PC-3 (cell line): ENCODE data around the gene CDK5R1. TPM values are rescaled to one million over a fixed set of nuclear protein-coding genes. Genes with fewer than 3 reads are reported as not detected.
"Not testable (repeated sequence)": the region's sequence is repeated elsewhere in the genome, so short reads cannot be mapped to it uniquely, and the experiment has no call there.

Source experiments
- ATAC-seq: fragments of 200-7000 bp; cut with Tn5 transposase; 2 replicates; pipeline ENCODE4 v1.9.1; 2020; ENCODE audit warnings: mild to moderate bottlenecking, moderate library complexity
- BruUV-seq: library from RNA; stranded (reverse); fragments of 400-500 nt; replicated peaks from 2 replicates; lab custom pipeline; 2021; lab: Mats Ljungman, UMichigan
- CTCF ChIA-PET: fragments of 300-600 bp; sonication (Branson Sonifier 250); formaldehyde crosslinking; loops from one replicate; lab custom pipeline; 2022; ENCODE audit warnings: antibody characterized with exemption; lab: Charles Lee
- POLR2A ChIA-PET: fragments of 300-600 bp; sonication (Branson Sonifier 250); formaldehyde crosslinking; loops from one replicate; lab custom pipeline; 2022; ENCODE audit warnings: antibody characterized with exemption; ENCODE audit not compliant: unreplicated experiment; lab: Charles Lee
- DNase-seq: peaks from one replicate; pipeline ENCODE4 v3.0.0-alpha.2; 2015
- H2AFZ ChIP-seq: fragments of 300-600 bp; sonication (generic); 2 replicates; pipeline ENCODE4 v1.6.0; 2016; ENCODE audit warnings: antibody characterized with exemption, low read length
- H3F3A ChIP-seq: fragments of 300-600 bp; sonication (generic); one replicate; pipeline ENCODE4 v1.6.0; 2017; ENCODE audit warnings: antibody characterized with exemption, low read length, control low read depth, mild to moderate bottlenecking; ENCODE audit not compliant: unreplicated experiment
- H3K27ac ChIP-seq: fragments of 300-600 bp; sonication (generic); 2 replicates; pipeline ENCODE4 v1.5.1; 2016; ENCODE audit warnings: mild to moderate bottlenecking, low read length
- H3K27me3 ChIP-seq: fragments of 300-600 bp; sonication (generic); 2 replicates; pipeline ENCODE4 v1.6.1; 2016; ENCODE audit warnings: low read length, mixed read lengths
- H3K36me3 ChIP-seq: fragments of 300-600 bp; sonication (generic); 2 replicates; pipeline ENCODE4 v1.6.1; 2016; ENCODE audit warnings: low read depth, mixed run types, low read length, mixed read lengths
- H3K4me1 ChIP-seq: fragments of 300-600 bp; sonication (generic); 2 replicates; pipeline ENCODE4 v1.5.1; 2016; ENCODE audit warnings: low read length; ENCODE audit not compliant: insufficient read depth
- H3K4me2 ChIP-seq: fragments of 300-600 bp; sonication (generic); 2 replicates; pipeline ENCODE4 v1.6.0; 2016; ENCODE audit warnings: low read length
- H3K4me3 ChIP-seq: fragments of 300-600 bp; sonication (generic); 2 replicates; pipeline ENCODE4 v1.5.1; 2016; ENCODE audit warnings: mild to moderate bottlenecking, low read length, mixed read lengths
- H3K79me2 ChIP-seq: fragments of 300-600 bp; sonication (generic); 2 replicates; pipeline ENCODE4 v1.6.1; 2017; ENCODE audit warnings: low read length, mixed read lengths
- H3K9ac ChIP-seq: fragments of 300-600 bp; sonication (generic); 2 replicates; pipeline ENCODE4 v1.6.0; 2016; ENCODE audit warnings: mild to moderate bottlenecking, low read length
- H3K9me2 ChIP-seq: fragments of 300-600 bp; sonication (generic); replicated peaks from 2 replicates; pipeline ENCODE4 v1.6.1; 2016; ENCODE audit warnings: mixed run types, low read length, mixed read lengths
- H3K9me3 ChIP-seq: fragments of 300-600 bp; sonication (generic); 2 replicates; pipeline ENCODE4 v1.6.1; 2016; ENCODE audit warnings: low read length, mixed read lengths
- H4K20me1 ChIP-seq: fragments of 300-600 bp; sonication (generic); 2 replicates; pipeline ENCODE4 v1.6.1; 2016; ENCODE audit warnings: low read length, mixed read lengths
- EZH2 ChIP-seq: fragments of 300-600 bp; sonication (generic); IDR thresholded peaks from one replicate; pipeline ENCODE4 v1.6.1; 2017; ENCODE audit warnings: antibody characterized with exemption, mild to moderate bottlenecking, low read length; ENCODE audit not compliant: unreplicated experiment
- EZH2phosphoT487 ChIP-seq: fragments of 300-600 bp; sonication (generic); IDR thresholded peaks from 2 replicates; pipeline ENCODE4 v1.6.1; 2018; ENCODE audit warnings: mild to moderate bottlenecking, antibody characterized with exemption, low read length, borderline replicate concordance
- intact Hi-C: fragments of 100-400 bp; cut with micrococcal nuclease; formaldehyde crosslinking; loops from 2 replicates; pipeline ENCODE4 v1.9.0; 2023
- total RNA-seq: library from RNA; depleted of rRNA; stranded (reverse); fragments of >200 nt; gene quantifications from 2 replicates; pipeline ENCODE4 v1.2.3, GENCODE V29; 2014
- TF ChIP-seq, protein P1 (sequence below): fragments of 300-600 bp; sonication (generic); conservative IDR thresholded peaks from 2 replicates; pipeline ENCODE4 v1.5.1; 2017; ENCODE audit warnings: antibody characterized with exemption, low read depth, mild to moderate bottlenecking, low read length

The CDK5R1 gene
- total RNA-seq, 1 experiment from 2014 or later, result 1.7 TPM

DNA sequence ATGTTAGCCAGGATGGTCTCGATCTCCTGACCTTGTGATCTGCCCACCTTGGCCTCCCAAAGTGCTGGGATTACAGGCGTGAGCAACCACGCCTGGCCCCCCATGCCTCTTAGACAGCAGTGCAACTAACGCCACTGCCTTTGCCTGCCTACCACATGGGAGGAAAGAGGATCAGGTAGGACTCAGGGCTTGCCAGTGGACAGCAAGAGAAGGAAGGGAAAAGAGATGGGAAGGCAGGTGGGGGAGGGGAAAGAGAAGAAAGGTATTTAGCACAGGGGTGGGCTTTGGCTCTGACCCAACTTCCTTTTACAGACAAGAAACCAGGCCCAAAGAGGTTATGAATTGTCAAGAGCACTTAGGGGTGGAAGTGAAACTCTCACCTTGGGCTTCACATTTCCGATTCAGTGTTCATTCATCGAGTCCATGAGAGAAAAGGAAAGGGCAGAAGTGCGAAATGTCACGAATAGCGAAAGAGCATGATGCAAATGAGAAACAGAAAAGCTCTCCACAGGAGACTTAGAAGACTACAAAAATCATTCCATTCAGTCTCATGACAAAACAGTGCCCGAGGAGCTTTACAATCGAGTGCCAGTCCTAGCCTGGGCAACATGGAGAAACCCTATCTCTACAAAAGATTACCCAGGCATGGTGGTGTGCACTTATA lies 36.4 kb downstream of the CDK5R1 start:
- Histone ChIP-seq H3K4me2 (no peak overlapping the region), H4K20me1 (no peaks in the 10 kb centered on the region), H3K27me3 (no peaks in the 10 kb centered on the region), H3K79me2 (no peaks in the 10 kb centered on the region), H3K4me3 (no peak overlapping the region), H3K27ac (no peak overlapping the region), H3K9ac (no peak overlapping the region), H3K9me2 (no peaks in the 10 kb centered on the region), H3K36me3 (no peaks in the 10 kb centered on the region), H3K9me3 (no peaks in the 10 kb centered on the region), H3F3A (no peaks in the 10 kb centered on the region), H2AFZ (no peak overlapping the region), H3K4me1 (peaks cover 6% of the 10 kb centered on the region; the same call in 1 of the 2 replicates)
- ATAC-seq, result no peak
- BruUV-seq, result no TSS peak
- intact Hi-C loops, result no loop called here
- ChIA-PET POLR2A (no interaction called here), CTCF (interaction anchor here (0.5 kb wide), 1 partner anchor 35 kb away, joined by 7 read pairs; no protein-coding TSS in a partner anchor)
- DNase-seq, result no peak
- no peak for TF ChIP-seq EZH2phosphoT487
- TF ChIP-seq, protein P1, sequence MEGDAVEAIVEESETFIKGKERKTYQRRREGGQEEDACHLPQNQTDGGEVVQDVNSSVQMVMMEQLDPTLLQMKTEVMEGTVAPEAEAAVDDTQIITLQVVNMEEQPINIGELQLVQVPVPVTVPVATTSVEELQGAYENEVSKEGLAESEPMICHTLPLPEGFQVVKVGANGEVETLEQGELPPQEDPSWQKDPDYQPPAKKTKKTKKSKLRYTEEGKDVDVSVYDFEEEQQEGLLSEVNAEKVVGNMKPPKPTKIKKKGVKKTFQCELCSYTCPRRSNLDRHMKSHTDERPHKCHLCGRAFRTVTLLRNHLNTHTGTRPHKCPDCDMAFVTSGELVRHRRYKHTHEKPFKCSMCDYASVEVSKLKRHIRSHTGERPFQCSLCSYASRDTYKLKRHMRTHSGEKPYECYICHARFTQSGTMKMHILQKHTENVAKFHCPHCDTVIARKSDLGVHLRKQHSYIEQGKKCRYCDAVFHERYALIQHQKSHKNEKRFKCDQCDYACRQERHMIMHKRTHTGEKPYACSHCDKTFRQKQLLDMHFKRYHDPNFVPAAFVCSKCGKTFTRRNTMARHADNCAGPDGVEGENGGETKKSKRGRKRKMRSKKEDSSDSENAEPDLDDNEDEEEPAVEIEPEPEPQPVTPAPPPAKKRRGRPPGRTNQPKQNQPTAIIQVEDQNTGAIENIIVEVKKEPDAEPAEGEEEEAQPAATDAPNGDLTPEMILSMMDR, result no peak
- TF ChIP-seq EZH2, result no peak

- ChIA-PET CTCF (interaction anchor here (0.5 kb wide), 1 partner anchor 353 kb away, joined by 4 read pairs; no protein-coding TSS in a partner anchor), POLR2A (no interaction called here)
- TF ChIP-seq EZH2phosphoT487 (no peak), EZH2 (no peak)
- TF ChIP-seq, protein P1, result no peak
- H3K36me3 ChIP-seq, result no peaks in the 10 kb centered on the region
- H3F3A ChIP-seq, result no peaks in the 10 kb centered on the region
- H3K27me3 ChIP-seq, result no peaks in the 10 kb centered on the region
- no peak for DNase-seq
- no peak for ATAC-seq
- no peak overlapping the region for H3K4me3 ChIP-seq
- H3K9ac ChIP-seq, result no peak overlapping the region
- no peak overlapping the region for H3K4me2 ChIP-seq
- no peak overlapping the region for H3K27ac ChIP-seq
- H2AFZ ChIP-seq, result no peak overlapping the region
- no peaks in the 10 kb centered on the region for H3K9me3 ChIP-seq
- BruUV-seq, result no TSS peak
- H3K79me2 ChIP-seq, result no peaks in the 10 kb centered on the region
- no peaks in the 10 kb centered on the region for H3K9me2 ChIP-seq
- H3K4me1 ChIP-seq, result peaks cover 6% of the 10 kb centered on the region; the same call in 1 of the 2 replicates
- H4K20me1 ChIP-seq, result no peaks in the 10 kb centered on the region
- intact Hi-C loops, result no loop called here
These were observed 37.2 kb downstream of the CDK5R1 start for GRCh38 chr17:32523827-32524552.

DNA sequence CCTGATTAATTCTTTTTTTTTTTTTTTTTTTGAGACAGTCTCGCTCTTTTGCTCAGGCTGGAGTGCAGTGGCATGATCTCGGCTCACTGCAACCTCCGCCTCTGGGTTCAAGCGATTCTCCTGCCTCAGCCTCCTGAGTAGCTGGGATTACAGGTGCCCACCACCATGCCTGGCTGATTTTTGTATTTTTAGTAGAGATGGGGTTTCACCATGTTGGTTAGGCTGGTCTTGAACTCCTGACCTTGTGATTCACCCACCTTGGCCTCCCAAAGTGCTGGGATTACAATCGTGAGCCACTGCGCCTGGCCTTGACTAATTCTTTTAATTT lies 37.7 kb downstream of the CDK5R1 start:
- H3K9me3 ChIP-seq, H3K4me3 ChIP-seq, H3K79me2 ChIP-seq, intact Hi-C loops, H3K9me2 ChIP-seq, POLR2A ChIA-PET, H3K36me3 ChIP-seq, CTCF ChIA-PET, H3F3A ChIP-seq, H3K9ac ChIP-seq, H3K4me2 ChIP-seq, BruUV-seq, H4K20me1 ChIP-seq, H3K27me3 ChIP-seq, ATAC-seq, H3K27ac ChIP-seq, H2AFZ ChIP-seq, H3K4me1 ChIP-seq, DNase-seq: not testable (repeated sequence)
